ENCODE data around the gene RGS3.
A peak's percentile ranks its signal among the peaks of the same experiment; 100 is the strongest.

Gene RGS3

GRCh38 chr9:113631137-113631765 lies 167.7 kb downstream of the RGS3 start:
- peak; percentile 14 for ATAC-seq

GRCh38 chr9:113631871-113632665 lies 168.5 kb downstream of the RGS3 start:
- TF ChIP-seq ISL1 (CRISPR knock-in tag; IDR thresholded peaks at IDR 0.05): peak; percentile 33; the same call in 1 of the 2 replicates
- TF ChIP-seq ZNF70 (CRISPR knock-in tag; IDR thresholded peaks at IDR 0.05): no peak

More at GRCh38 chr9:113631137-113631765, 167.7 kb downstream of the RGS3 start:
- TF ChIP-seq ESRRG (CRISPR knock-in tag; IDR thresholded peaks at IDR 0.05) (no peak), TCF4 (CRISPR knock-in tag; IDR thresholded peaks at IDR 0.05; ENCODE audit: borderline replicate concordance) (no peak), SNAI2 (CRISPR knock-in tag; IDR thresholded peaks at IDR 0.05) (no peak), CSRNP3 (CRISPR knock-in tag; IDR thresholded peaks at IDR 0.05) (no peak), ZFP3 (CRISPR knock-in tag; IDR thresholded peaks at IDR 0.05) (no peak), BACH2 (CRISPR knock-in tag; IDR thresholded peaks at IDR 0.05; ENCODE audit: borderline replicate concordance) (no peak), CREB5 (CRISPR knock-in tag; IDR thresholded peaks at IDR 0.05; ENCODE audit: low read depth) (no peak), TSHZ2 (CRISPR knock-in tag; IDR thresholded peaks at IDR 0.05) (no peak), ZFP30 (CRISPR knock-in tag; IDR thresholded peaks at IDR 0.05) (no peak)

GRCh38 chr9:113632776-113633590 lies 169.5 kb downstream of the RGS3 start:
- TF ChIP-seq ZNF70 (CRISPR knock-in tag; IDR thresholded peaks at IDR 0.05) (no peak), RARB (CRISPR knock-in tag; IDR thresholded peaks at IDR 0.05) (no peak), TOX (CRISPR knock-in tag; IDR thresholded peaks at IDR 0.05; ENCODE audit: borderline replicate concordance) (no peak), ZNF8 (CRISPR knock-in tag; IDR thresholded peaks at IDR 0.05) (no peak), SNAI2 (CRISPR knock-in tag; IDR thresholded peaks at IDR 0.05) (no peak), ARNTL (CRISPR knock-in tag; IDR thresholded peaks at IDR 0.05; ENCODE audit: borderline replicate concordance, low read depth) (no peak), GLIS3 (CRISPR knock-in tag; IDR thresholded peaks at IDR 0.05) (no peak), ZNF565 (CRISPR knock-in tag; conservative IDR thresholded peaks at IDR 0.05; ENCODE audit: low read depth) (no peak), CREB5 (CRISPR knock-in tag; IDR thresholded peaks at IDR 0.05; ENCODE audit: low read depth) (no peak), OSR1 (CRISPR knock-in tag; IDR thresholded peaks at IDR 0.05) (no peak), TCF4 (CRISPR knock-in tag; IDR thresholded peaks at IDR 0.05; ENCODE audit: borderline replicate concordance) (no peak), CSDC2 (CRISPR knock-in tag; IDR thresholded peaks at IDR 0.05) (no peak), PATZ1 (CRISPR knock-in tag; IDR thresholded peaks at IDR 0.05; ENCODE audit: borderline replicate concordance) (no peak), PPARA (CRISPR knock-in tag; IDR thresholded peaks at IDR 0.05; ENCODE audit: borderline replicate concordance) (no peak), ZC3H10 (CRISPR knock-in tag; IDR thresholded peaks at IDR 0.05) (no peak), TSHZ2 (CRISPR knock-in tag; IDR thresholded peaks at IDR 0.05) (no peak), BACH2 (CRISPR knock-in tag; IDR thresholded peaks at IDR 0.05; ENCODE audit: borderline replicate concordance) (no peak), ZFP30 (CRISPR knock-in tag; IDR thresholded peaks at IDR 0.05) (no peak)
- ATAC-seq: peak; percentile 29

More at GRCh38 chr9:113631871-113632665, 168.5 kb downstream of the RGS3 start:
- ATAC-seq: peak; percentile 65
